ENCODE measurements around the gene KIAA1217.

Gene KIAA1217

DNA sequence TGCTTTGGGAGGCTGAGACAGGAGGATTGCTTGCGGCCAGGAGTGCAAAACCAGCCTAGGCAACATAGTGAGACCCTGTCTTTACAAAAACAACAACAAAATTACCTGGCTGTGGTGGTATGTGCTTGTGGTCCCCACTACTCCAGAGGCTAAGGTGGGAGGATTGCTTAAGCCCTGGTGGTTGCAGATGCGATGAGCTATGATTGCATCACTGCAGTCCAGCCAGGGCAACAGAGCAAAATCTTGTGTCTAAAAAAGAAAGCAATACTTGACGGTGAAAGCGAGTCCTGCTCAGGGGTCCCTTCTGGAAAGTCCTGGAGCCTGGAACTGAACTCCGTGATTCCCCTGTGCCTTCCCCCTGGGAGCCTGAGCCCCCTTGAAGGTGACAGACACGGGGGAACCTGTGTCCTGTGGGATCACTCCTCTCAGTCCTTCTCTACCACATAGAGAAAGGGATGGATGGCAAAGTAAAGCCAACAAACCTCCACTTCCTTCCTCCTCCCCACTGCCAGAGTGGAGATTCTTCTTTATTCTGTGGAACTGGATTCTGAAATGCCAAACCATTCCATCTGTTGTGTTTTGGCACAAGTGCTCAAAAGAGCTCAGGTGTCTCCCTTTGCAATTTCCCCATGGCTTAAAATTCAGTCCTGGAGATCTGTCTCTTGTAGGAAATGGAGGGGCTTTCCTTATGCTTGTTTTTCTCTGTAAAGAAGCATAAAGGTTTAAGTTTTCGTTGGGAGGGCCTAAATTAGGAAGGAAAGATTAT is 50.6 kb downstream of the KIAA1217 start:
- no peaks in the 10 kb centered on the region for H3K4me1 ChIP-seq (ENCODE audit: low read depth, poor library complexity, severe bottlenecking)
- H3K4me3 ChIP-seq (IDR thresholded peaks at IDR 0.05; ENCODE audit: insufficient read depth, low read depth, low read length), result no peak overlapping the region
- no peak overlapping the region for H2AFZ ChIP-seq (ENCODE audit: low read depth)
- H3K79me2 ChIP-seq (ENCODE audit: insufficient read depth, low read depth), result no peaks in the 10 kb centered on the region
- no peak overlapping the region for H3K9ac ChIP-seq
- no peaks in the 10 kb centered on the region for H3K27me3 ChIP-seq (ENCODE audit: insufficient read depth, low read depth)
- H3K27ac ChIP-seq, result no peak overlapping the region
- H3K4me2 ChIP-seq, result no peak overlapping the region
- no peaks in the 10 kb centered on the region for H3K36me3 ChIP-seq (ENCODE audit: insufficient read depth)
- no peaks in the 10 kb centered on the region for H4K20me1 ChIP-seq (ENCODE audit: insufficient read depth)
- TF ChIP-seq, protein P1, sequence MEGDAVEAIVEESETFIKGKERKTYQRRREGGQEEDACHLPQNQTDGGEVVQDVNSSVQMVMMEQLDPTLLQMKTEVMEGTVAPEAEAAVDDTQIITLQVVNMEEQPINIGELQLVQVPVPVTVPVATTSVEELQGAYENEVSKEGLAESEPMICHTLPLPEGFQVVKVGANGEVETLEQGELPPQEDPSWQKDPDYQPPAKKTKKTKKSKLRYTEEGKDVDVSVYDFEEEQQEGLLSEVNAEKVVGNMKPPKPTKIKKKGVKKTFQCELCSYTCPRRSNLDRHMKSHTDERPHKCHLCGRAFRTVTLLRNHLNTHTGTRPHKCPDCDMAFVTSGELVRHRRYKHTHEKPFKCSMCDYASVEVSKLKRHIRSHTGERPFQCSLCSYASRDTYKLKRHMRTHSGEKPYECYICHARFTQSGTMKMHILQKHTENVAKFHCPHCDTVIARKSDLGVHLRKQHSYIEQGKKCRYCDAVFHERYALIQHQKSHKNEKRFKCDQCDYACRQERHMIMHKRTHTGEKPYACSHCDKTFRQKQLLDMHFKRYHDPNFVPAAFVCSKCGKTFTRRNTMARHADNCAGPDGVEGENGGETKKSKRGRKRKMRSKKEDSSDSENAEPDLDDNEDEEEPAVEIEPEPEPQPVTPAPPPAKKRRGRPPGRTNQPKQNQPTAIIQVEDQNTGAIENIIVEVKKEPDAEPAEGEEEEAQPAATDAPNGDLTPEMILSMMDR (conservative IDR thresholded peaks at IDR 0.05; ENCODE audit: low read depth, low read length), result no peak

DNA sequence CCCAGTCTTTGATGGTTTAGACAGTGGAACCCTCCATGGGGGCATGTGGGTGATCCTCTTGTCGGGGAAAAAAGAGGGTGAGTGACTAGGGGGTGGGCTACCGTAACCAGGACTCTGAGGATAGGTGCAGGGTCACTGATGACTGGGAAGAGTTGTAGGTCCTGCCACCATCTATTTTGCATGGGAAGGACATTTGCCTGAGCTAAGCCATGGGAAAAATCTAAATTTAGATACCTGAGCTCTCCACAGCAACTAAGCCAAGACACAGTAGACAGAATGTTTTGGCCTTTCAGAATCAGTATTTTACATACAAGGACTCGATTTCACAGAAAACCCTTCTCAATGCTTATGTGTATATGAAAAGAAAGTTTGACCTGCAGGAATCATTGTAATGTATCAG is 52.7 kb downstream of the KIAA1217 start:
- Histone ChIP-seq H3K36me3 (ENCODE audit: insufficient read depth) (no peaks in the 10 kb centered on the region), H3K79me2 (ENCODE audit: insufficient read depth, low read depth) (no peaks in the 10 kb centered on the region), H4K20me1 (ENCODE audit: insufficient read depth) (no peaks in the 10 kb centered on the region), H3K4me1 (ENCODE audit: low read depth, poor library complexity, severe bottlenecking) (no peaks in the 10 kb centered on the region), H3K4me2 (no peak overlapping the region), H3K9ac (no peak overlapping the region), H3K27ac (no peak overlapping the region), H2AFZ (ENCODE audit: low read depth) (no peak overlapping the region), H3K4me3 (IDR thresholded peaks at IDR 0.05; ENCODE audit: insufficient read depth, low read depth, low read length) (no peak overlapping the region), H3K27me3 (ENCODE audit: insufficient read depth, low read depth) (no peaks in the 10 kb centered on the region)
- TF ChIP-seq, protein P1 (conservative IDR thresholded peaks at IDR 0.05; ENCODE audit: low read depth, low read length), result no peak

DNA sequence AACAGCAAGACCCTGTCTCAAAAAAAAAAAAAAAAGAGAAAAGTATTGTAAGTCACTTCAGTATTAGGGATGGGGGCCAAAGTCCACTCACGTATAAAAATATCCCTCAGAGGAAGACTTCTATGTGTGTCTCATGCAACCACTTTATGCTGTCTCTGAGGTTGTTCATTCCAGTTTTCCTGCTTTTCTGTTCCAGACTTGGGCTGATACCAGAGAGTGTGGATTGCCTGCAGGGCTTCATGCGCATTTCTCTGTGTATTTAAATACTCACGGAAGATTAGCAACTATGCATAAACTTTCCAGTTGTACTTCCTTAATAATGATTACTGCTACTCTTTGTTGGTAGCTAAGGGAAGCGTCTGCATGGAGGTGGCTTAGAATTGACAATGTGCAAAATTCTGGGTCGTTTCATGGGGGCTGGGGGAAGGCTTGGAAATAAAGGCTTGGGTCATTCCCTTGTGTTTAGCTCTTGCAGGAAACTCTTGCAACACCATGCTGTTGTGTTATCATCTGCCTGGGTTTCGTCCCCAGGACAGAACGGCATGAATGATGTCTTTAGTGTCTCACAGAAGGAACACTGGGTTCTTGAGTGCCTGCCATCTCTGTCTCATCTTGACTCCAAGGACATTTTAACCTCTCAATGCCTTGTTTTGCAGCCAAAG is 54.1 kb downstream of the KIAA1217 start:
- Histone ChIP-seq H3K36me3 (ENCODE audit: insufficient read depth) (no peaks in the 10 kb centered on the region), H4K20me1 (ENCODE audit: insufficient read depth) (no peaks in the 10 kb centered on the region), H2AFZ (ENCODE audit: low read depth) (no peak overlapping the region), H3K4me3 (IDR thresholded peaks at IDR 0.05; ENCODE audit: insufficient read depth, low read depth, low read length) (no peak overlapping the region), H3K79me2 (ENCODE audit: insufficient read depth, low read depth) (no peaks in the 10 kb centered on the region), H3K27ac (no peak overlapping the region), H3K4me1 (ENCODE audit: low read depth, poor library complexity, severe bottlenecking) (no peaks in the 10 kb centered on the region), H3K27me3 (ENCODE audit: insufficient read depth, low read depth) (no peaks in the 10 kb centered on the region), H3K9ac (no peak overlapping the region), H3K4me2 (no peak overlapping the region)
- TF ChIP-seq, protein P1 (conservative IDR thresholded peaks at IDR 0.05; ENCODE audit: low read depth, low read length), result no peak

DNA sequence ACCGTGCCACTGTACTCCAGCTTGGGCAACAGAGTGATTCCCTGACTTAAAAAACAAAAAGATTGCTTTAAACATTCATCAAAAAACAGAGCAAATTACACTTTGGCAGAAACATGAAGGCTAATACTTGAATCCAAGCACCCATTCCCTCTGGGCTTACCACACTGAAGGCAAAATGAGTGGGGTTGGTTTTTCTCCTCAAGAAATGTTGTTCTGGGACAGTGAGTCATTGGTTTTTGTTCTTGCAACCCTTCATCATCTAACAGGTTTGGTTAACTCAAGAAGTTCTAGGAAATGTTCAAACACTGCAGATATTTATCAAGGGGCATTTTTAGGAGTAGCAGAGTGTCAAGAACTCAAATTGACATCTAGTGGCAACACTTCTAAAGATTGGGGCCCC is 60.5 kb downstream of the KIAA1217 start:
- Histone ChIP-seq H3K27ac (no peak overlapping the region), H3K4me2 (no peak overlapping the region), H3K27me3 (ENCODE audit: insufficient read depth, low read depth) (no peaks in the 10 kb centered on the region), H3K36me3 (ENCODE audit: insufficient read depth) (no peaks in the 10 kb centered on the region), H3K4me1 (ENCODE audit: low read depth, poor library complexity, severe bottlenecking) (no peaks in the 10 kb centered on the region), H3K4me3 (IDR thresholded peaks at IDR 0.05; ENCODE audit: insufficient read depth, low read depth, low read length) (no peak overlapping the region), H3K79me2 (ENCODE audit: insufficient read depth, low read depth) (no peaks in the 10 kb centered on the region), H2AFZ (ENCODE audit: low read depth) (no peak overlapping the region), H4K20me1 (ENCODE audit: insufficient read depth) (no peaks in the 10 kb centered on the region), H3K9ac (no peak overlapping the region)
- TF ChIP-seq, protein P1 (conservative IDR thresholded peaks at IDR 0.05; ENCODE audit: low read depth, low read length), result no peak

All from KMS-11 (cell line).